ENCODE measurements around the gene ZNF35.
A peak's percentile ranks its signal among the peaks of the same experiment; 100 is the strongest.
"Not testable (repeated sequence)": the region's sequence is repeated elsewhere in the genome, so short reads cannot be mapped to it uniquely, and the experiment has no call there.

ZNF35 gene

DNA sequence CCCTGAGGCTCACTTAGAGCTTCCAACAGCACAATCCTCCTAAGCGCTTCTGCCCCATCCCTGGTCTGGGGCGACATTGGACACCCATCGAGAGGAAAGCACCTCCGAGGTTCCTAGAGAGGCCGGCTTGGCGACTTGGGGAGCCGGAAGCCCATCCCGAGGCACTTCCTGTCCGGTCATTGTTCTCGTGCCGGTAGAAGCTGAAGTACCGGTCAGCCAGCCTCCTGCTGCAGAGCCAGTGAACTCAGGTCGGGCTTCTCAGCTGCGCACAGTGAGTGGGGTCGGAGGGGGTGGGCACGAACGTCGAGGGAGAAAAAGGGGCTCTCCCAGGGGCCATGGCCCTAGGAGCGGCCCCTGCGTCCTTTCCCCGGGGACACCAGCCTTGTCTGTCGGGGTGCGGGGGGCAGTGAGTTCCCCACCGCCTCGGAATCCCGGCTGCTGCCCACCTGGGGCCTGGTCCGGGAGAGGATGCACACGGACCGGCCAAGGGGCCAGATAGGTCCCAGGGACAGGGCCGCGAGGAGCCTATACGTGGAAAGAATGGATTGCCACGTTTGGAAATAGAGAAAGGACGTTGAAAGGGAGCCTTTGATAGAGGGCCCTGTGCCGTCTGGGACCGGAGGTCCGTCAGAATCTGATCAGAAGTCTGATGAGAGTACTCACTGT lies at the start of gene ZNF35:
ZNF35 (plus strand) TSS at position 169 of the 666 bp plus-strand sequence. CDS start 2,336 bp downstream, outside the sequence.
- peak; percentile 12 for DNase-seq (ENCODE audit: low read depth)

DNA sequence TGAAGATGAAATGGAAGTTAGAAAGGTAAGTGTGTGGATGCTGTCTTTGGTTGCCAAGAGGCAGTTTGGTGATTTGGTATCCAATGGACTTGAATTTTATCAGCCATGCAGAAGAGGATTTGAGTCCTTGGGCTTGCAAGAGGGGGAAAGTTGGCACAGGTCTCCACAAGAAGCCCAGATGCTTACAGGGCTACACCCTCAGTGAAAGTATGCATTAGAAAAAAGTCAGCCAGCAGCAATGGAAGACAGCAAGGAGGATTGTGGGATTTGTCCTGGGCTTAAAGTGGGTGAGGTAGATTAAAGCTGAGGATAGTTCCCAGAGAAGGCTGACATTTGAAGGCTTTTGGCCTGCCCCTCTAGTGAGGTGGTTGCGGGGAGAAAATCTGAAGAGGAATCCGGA lies 46.8 kb upstream of the ZNF35 start:
- no peak for DNase-seq (ENCODE audit: low read depth)

- no peak for DNase-seq (ENCODE audit: low read depth)
Observed at GRCh38 chr3:44612678-44613077, 35.9 kb upstream of the ZNF35 start.

DNA sequence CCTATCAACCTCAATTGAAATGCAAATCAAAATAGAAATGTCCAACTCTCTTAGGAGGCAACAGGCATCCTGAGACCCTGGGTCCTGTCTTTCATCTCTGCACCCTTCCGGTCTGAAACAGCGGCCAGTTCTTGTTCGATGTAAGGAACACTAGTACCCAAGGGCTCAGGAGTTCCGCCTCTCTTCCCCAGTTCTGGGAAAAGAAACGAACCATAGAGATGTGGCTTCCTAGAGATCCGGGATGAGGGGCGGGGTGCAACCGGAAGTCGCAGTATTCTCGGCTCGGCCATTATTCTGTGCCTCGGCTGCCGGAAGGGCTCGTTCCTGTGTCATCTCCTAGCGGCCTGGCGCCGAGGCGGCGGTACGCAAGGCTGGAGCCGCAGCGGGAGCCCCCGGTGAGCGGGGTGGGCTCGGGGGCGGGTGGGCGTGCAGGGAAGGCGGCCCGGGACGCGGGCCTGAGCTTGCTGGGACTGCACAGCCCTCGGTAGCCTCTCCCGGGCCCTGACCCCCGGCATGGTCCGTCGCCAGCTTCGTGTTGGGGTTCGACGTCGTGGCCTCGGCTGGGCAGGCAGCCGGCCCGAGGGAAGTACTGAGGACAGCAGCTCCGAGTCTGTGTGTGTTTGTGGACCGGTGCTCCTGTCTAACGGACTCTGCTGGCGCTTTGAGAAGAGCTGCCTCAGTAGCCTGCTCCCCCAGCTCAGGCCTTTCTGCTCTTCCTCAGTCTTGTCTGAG lies 23.6 kb upstream of the ZNF35 start, which contains the start of gene ZNF197:
ZNF197 (plus strand) TSS at position 288 of the 732 bp plus-strand sequence. CDS start 4,119 bp downstream, outside the sequence.
- peak; percentile 56 for DNase-seq (ENCODE audit: low read depth)

DNA sequence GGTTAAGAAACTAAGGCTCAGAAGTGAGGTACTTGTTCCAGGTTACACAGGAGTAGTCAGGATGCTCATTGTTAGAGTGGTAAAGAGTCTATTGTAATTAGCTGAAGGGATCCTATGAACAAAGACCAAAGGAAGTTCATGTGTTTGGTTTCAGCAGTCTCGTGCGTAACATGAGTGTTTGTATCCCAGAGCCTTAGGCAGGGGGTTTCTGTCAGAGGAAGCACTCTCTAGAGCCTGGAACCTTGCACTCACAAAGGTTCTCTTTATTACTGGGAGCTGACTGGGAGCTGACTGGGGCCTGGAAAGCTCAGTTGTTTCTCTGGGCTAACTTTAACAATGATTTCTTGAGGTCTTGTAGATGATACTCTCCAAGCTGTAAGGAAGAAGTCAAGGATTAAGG lies 19.8 kb upstream of the ZNF35 start:
- no peak for DNase-seq (ENCODE audit: low read depth)

- no peak for DNase-seq (ENCODE audit: low read depth)
Observed at GRCh38 chr3:44632193-44632592, 16.3 kb upstream of the ZNF35 start.

- DNase-seq (ENCODE audit: low read depth) = no peak
Observed at GRCh38 chr3:44642337-44642736, 6.2 kb upstream of the ZNF35 start.

GRCh38 chr3:44643024-44643423 lies 5.5 kb upstream of the ZNF35 start:
- DNase-seq (ENCODE audit: low read depth) = no peak

- no peak for DNase-seq (ENCODE audit: low read depth)
Observed at GRCh38 chr3:44647771-44648170, 761 bp upstream of the ZNF35 start.

- DNase-seq (ENCODE audit: low read depth) = no peak
Observed at GRCh38 chr3:44649709-44650108, 1.2 kb downstream of the ZNF35 start.

DNA sequence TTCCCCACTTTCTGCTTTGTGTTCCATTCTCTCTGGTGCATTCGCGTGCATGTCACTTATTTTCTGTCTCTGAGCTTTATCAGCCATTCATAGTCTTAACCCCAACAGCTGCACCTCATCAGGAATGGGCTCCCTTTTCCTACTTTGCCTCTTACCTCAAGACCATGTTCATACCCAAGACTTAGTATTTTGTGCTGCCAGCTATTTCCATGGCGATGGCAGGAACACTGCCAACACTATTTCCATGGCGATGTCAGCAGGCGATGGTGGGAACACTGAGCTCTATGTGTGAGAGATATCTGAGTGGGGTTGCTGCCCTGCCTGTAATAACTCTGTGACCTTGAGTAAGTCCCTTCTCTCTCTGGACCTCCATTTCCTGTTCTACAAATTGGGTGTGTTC lies 5.5 kb downstream of the ZNF35 start:
- no peak for DNase-seq (ENCODE audit: low read depth)

DNA sequence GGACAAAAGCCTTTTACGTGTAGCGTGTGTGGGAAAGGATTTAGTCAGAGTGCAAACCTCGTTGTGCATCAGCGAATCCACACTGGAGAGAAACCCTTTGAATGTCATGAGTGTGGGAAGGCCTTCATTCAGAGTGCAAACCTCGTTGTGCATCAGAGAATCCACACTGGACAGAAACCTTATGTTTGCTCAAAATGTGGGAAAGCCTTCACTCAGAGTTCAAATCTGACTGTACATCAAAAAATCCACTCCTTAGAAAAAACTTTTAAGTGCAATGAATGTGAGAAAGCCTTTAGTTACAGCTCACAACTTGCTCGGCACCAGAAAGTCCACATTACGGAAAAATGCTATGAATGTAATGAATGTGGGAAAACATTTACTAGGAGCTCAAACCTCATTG lies 10.5 kb downstream of the ZNF35 start:
- no peak for DNase-seq (ENCODE audit: low read depth)

GRCh38 chr3:44659434-44659833 lies 10.9 kb downstream of the ZNF35 start:
- DNase-seq (ENCODE audit: low read depth) = no peak

DNA sequence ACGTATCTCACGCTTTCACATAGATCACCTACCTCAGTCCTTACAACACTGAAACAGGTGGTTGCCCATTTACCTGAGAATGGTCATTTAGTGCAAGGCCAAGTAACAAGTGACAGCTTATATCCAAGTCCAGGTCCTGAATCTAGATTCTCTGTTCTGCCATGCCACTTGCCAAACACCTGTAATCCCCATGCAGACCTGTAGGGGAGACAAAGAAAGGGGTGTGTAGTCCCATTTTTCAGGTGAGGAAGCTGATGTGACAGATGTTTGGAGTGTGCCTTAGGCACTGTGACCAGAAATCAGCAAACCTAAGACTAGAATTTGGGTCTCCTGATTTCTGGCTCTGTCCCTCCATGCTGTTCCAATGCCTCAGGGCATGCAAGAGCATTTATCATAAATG lies 12.7 kb downstream of the ZNF35 start:
- DNase-seq (ENCODE audit: low read depth) = no peak

- no peak for DNase-seq (ENCODE audit: low read depth)
Observed at GRCh38 chr3:44665173-44665572, 16.6 kb downstream of the ZNF35 start.

GRCh38 chr3:44666346-44666745 lies 17.8 kb downstream of the ZNF35 start:
- no peak for DNase-seq (ENCODE audit: low read depth)

GRCh38 chr3:44669760-44670159 lies 21.2 kb downstream of the ZNF35 start:
- no peak for DNase-seq (ENCODE audit: low read depth)

DNA sequence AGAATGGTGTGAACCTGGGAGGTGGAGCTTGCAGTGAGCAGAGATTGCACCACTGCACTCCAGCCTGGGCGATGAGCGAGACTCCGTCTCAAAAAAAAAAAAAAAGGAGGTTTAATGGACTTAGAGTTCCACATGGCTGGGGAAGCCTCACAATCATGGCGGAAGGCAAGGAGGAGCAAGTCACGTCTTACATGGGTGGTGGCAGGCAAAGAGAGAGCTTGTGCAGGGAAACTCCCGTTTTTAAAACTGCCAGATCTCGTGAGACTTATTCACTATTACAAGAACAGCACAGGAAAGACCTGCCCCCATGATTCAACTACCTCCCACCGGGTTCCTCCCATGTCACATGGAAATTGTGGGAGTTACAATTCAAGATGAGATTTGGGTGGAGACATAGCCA lies 24.9 kb downstream of the ZNF35 start:
- not testable (repeated sequence) for DNase-seq (ENCODE audit: low read depth)

GRCh38 chr3:44674211-44674610 lies 25.7 kb downstream of the ZNF35 start:
- DNase-seq (ENCODE audit: low read depth) = no peak

DNA sequence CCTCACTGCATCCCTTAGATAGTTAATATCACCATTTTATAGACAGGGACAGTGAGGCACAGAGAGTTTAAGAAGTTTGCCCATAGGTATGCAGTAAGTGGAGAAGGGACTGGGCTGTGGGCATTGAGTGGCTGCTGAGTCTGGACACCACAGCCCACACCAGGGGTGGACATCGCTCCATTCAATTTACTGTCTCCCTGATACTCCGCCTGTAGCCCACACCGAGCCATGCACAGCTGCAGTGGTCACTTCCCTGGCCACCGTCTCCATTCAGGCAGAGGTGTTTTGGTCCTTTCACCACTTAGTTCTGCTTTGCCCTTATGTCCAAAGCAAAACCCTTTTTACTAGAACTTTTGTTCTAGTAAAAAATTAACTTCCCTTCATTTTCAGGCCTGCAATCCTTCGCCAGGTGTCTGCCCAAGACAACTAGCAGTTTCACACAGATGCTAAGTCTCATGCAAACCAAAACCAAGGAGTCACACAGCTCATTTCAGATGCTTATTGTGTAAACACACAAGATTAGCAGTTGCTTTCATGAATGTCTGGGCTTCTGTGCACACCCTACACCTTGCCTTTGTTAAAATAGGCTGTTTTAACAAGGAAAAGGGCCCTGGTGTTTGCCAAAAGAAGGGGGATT lies 30.1 kb downstream of the ZNF35 start:
- DNase-seq (ENCODE audit: low read depth) = no peak

DNA sequence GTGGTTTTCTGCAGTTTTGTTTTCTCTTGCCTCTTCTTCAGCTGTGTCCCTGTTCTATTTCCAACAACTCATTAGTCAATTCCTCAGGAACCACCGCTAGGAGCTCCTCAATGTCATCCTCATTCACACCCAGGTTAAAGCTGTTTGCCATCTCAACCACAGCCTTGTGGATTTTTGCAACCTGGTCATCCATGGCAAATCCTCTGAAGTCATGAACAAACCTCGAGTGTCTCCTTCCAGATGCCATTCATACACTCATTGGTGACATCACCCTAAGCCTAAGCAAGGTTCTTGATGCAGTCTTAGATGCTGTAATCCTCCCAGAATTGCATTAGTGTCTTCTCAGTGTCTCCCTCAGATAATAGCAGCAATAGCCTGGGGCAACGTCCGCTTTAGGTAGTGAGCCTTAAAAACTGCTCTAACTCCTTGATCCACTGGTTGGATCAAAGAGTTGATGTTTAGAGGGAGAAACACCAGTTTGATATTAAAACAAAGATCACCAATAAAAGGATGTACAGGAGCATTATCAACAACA lies 32.5 kb downstream of the ZNF35 start:
- DNase-seq (ENCODE audit: low read depth) = no peak

- DNase-seq (ENCODE audit: low read depth) = no peak
Observed at GRCh38 chr3:44682182-44682896, 33.8 kb downstream of the ZNF35 start.

Data from stimulated activated CD8-positive, alpha-beta memory T cell treated with anti-CD3 and anti-CD28 coated beads, Interleukin-4, amount 100 ng/mL, for 24 hours (primary cell).